22Rv1 (cell line): ENCODE results near the gene FECH.

ENCODE experiments used
- H3K27ac ChIP-seq: fragments of 450-650 bp; 2 replicates; pipeline ENCODE4 v1.5.1; 2017
- CTCF ChIP-seq: fragments of 450-650 bp; IDR thresholded peaks from 2 replicates; pipeline ENCODE4 v1.5.1; 2017; ENCODE audit warnings: mild to moderate bottlenecking
- ZFX ChIP-seq: fragments of 450-650 bp; IDR thresholded peaks from 2 replicates; pipeline ENCODE4 v1.6.1; 2017; ENCODE audit warnings: antibody characterized with exemption, borderline replicate concordance

Gene FECH

GRCh38 chr18:57589161-57589560, 2.7 kb upstream of the FECH start:
- no peak overlapping the region for H3K27ac ChIP-seq
- no peak for TF ChIP-seq CTCF
- no peak for TF ChIP-seq ZFX

- no peak for TF ChIP-seq CTCF
- no peak for TF ChIP-seq ZFX
- peak overlapping the region; percentile 89 for H3K27ac ChIP-seq
Observed at GRCh38 chr18:57587098-57587661, 678 bp upstream of the FECH start.

GRCh38 chr18:57585855-57586250, 649 bp downstream of the FECH start:
- TF ChIP-seq ZFX (no peak), CTCF (no peak)
- peak overlapping the region; percentile 89 for H3K27ac ChIP-seq

GRCh38 chr18:57585421-57585820, 1.1 kb downstream of the FECH start:
- H3K27ac ChIP-seq, result peak overlapping the region; percentile 89
- TF ChIP-seq CTCF (no peak), ZFX (no peak)

- H3K27ac ChIP-seq, result no peak overlapping the region
Observed at GRCh38 chr18:57584444-57584843, 2.1 kb downstream of the FECH start.

GRCh38 chr18:57583297-57583835, 3.1 kb downstream of the FECH start:
- no peak overlapping the region for H3K27ac ChIP-seq
- TF ChIP-seq ZFX (no peak), CTCF (no peak)

More at GRCh38 chr18:57584444-57584843, 2.1 kb downstream of the FECH start:
- TF ChIP-seq CTCF (no peak), ZFX (no peak)

- TF ChIP-seq CTCF (no peak), ZFX (no peak)
- H3K27ac ChIP-seq, result no peak overlapping the region
Observed at GRCh38 chr18:57581301-57581934, 5.1 kb downstream of the FECH start.
